ENCODE measurements around the gene SLC6A16.

- TF ChIP-seq CTCF (conservative IDR thresholded peaks at IDR 0.05; ENCODE audit: low read depth, low read length) (no peak), EZH2 (IDR thresholded peaks at IDR 0.05; ENCODE audit: borderline replicate concordance, low read depth, low read length, poor library complexity, severe bottlenecking) (no peak)
Observed at GRCh38 chr19:49241769-49242168, 83.2 kb downstream of the SLC6A16 start.
